Esophagus mucosa (tissue), 1 donor: ENCODE measurements around the gene PIP4K2A. TPM values are rescaled to one million over a fixed set of nuclear protein-coding genes. Genes with fewer than 3 reads are reported as not detected.

Experiments used
- ATAC-seq: fragments of 200-7000 bp; cut with Tn5 transposase; one replicate; pipeline ENCODE4 v1.9.1; 2020
- total RNA-seq: library from RNA; stranded (reverse); gene quantifications from one replicate; pipeline ENCODE4 v1.2.4, GENCODE V29; 2023
- donor health status: DM: yes; HTN: yes; CAD: no.

The PIP4K2A gene
- total RNA-seq, 1 donor from 2014 or later: 10.0 TPM

- ATAC-seq: no peak
These were observed 49.0 kb downstream of the PIP4K2A start for GRCh38 chr10:22665329-22665728.

- no peak for ATAC-seq
These were observed 51.5 kb downstream of the PIP4K2A start for GRCh38 chr10:22662733-22663330.

- ATAC-seq: no peak
These were observed 54.5 kb downstream of the PIP4K2A start for GRCh38 chr10:22659866-22660265.

DNA sequence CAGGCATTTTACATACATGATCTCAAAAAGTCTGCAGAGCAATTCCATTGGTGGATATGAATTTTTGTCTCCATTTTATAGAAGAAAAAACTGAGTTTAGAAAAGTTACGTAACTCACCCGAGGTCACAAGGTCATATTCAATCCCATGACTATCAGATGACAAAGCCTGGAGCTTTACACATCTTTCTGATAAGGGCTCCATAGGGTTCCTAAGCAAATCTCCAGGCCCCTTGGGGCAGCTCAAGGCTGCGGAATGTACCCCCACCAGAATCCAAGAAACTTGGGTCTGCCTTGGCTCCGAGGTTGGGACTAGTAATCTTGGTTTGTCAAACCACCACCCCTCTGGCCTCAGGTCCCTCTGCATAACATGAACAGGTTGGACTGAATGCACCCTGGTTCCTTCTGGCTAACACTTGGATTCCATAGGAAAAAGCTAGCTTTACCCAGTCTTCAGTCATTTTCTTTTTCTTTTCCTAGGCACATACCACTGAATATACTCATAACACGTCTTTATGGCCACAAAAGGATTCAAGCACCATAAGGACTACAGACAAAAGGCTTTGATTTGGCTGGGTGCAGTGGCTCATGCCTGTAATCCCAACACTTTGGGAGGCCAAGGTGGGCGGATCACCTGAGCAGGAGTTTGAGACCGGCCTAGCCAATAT is 55.5 kb downstream of the PIP4K2A start:
- no peak for ATAC-seq

DNA sequence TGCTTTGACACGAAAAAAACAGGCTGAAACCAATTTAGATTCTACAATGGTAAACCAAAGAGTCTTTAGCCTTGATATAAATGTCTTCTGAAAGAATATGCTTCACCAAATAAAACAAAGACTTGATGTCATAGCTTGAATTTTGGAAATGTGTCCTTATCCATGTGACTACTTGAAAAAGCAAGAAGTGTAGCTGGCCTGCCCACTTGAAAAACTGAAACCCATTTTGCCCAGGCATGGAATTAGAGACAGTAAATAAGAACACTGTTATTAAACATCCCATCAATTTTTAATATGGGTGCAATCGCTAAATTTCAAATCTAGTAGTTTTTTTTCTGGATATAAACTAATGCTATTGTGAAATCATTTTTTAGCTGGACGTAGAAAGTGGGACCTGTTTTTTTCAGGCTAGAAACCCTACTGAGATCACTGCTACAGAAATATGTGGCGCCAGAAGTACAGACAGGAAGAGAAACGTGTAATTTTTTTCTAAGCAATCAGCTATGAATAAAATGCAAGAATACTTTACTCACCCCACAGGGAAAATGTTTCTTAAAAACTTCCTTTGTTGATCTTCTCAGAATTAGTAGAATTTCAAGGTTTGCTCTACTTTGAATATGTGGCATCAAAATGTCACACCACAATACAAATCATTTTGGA is 56.7 kb downstream of the PIP4K2A start:
- ATAC-seq: no peak

DNA sequence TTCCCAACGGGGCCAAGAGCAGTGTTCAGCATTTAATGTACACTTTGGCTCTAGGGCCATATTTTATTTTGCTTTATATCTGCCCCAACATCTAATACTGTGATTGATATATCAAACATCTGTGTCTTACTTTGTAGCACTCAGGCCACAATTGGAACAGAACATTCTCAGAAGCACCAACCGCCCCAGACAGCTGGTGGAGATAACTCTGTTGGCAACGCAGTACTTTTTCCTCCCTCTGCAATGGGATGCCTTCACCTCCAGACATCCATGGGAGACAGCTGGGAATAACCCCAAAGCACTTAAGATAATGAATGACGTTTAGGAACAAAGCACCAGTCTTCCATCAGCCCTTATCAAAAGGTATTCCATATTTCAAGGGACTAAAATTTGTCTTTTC is 57.4 kb downstream of the PIP4K2A start:
- ATAC-seq: no peak

DNA sequence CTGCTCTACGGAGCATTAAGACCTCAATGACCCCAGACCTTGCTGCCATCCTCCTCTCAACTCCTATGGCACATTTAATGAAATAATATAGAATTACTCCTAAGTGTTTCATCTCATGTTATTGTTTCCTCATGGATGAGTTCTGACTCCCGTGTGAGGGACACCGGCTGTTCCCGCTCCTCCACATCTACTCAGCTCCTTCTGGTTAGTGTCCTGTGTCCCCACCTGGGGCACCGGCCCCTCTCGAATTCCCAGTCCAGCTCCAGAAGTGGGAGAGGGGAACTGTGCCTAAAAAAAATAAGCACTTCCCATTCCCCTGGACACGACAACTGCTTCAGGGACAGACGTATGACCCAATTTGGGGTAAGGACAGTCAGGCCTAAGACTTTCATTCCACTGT is 58.3 kb downstream of the PIP4K2A start:
- ATAC-seq: no peak

- peak; percentile 72 for ATAC-seq
These were observed 58.9 kb downstream of the PIP4K2A start for GRCh38 chr10:22655312-22655981.

DNA sequence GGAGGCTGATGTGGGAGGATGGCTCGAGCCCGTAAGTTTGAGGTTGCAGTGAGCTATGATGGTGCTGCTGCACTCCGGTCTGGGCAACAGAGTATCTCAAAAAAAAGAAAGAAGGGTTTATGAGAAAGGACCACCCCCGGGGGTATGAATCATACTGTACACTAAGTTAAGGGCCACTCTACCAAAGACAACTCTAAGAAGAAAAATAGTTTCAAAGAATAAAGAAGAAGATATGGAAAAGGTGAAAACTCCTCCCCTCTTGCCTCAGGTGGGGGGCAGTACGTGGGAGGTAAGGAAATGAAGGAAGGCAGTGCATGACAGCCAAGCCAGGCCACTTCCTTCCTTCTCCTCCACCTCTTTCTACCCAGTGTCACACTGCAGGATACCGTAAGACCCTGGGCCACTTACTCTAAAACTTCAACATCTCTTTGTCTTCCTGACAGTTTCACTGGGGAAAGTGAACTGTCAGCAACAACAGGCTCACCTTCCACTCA is 61.3 kb downstream of the PIP4K2A start:
- no peak for ATAC-seq

DNA sequence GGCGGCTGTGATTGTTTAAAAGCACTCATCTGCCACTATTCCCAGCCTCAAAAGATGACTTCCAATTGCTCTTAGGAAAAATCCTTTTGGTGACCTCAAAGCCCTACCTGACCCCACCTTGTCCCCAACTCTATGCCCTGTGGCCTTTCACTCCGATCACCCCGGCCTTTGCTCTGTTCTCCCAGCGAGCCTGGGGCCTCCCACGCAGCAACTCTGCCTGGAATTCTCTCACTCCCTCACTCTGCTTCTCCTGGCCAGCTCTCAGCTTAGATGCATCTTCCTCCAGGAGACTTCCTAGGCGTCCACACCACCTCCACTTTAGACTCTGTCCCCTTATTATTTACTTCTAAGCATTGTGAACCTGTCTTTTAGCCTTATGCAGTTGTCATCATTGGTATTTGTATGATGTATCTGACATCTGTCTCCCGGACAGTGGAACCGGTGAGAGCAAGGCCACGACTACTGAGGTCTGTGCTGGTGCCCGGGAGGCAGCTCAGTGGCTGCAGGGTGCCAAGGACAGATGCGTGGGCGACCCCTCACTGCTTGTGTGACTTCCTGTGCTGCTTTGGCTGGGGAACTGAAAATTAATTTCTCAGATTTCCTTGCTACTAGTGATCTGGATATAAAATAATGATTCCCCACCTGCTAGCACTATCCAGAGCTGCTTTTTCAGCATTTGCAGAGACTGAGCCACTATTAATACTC is 63.0 kb downstream of the PIP4K2A start:
- ATAC-seq: no peak

DNA sequence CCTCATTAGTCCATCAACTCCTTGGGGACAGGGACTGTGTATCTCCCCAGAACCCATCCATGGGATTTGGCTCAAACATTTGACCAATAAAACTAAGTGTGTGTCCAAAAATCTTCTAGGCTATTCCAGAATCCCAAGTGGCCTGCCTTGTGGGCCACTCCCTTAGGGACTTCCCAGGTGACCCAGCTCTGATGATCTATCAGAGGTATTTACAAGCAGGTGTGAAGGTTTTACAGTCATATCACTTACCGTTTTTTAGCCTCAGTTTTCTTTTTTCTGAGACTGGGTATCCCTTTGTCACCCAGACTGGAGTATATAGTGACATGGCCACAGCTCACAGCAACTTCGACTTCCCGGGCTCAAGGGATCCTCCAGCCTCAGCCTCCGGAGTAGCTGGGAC is 64.4 kb downstream of the PIP4K2A start:
- ATAC-seq: no peak

DNA sequence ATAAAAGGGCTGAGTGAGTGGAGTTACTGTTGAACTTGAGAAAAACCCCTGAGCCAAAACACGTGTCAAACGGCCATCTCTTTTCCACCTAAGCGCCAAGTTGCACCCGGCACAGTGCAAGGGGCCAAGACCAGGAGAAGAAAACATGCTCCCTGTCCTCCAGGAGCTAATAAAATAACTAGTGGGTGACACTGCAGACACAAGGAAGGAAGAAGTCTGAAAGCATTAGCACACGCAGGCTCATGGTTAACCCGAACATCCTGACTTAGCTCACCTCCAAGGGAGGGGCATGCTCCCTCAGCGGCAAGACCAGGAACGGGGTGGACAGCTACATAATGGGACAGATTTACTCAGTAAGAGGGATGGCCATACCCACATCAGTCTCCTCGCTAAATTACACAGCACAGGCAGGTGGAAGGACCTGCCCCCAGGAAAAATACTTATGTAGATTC is 65.0 kb downstream of the PIP4K2A start:
- ATAC-seq: no peak

DNA sequence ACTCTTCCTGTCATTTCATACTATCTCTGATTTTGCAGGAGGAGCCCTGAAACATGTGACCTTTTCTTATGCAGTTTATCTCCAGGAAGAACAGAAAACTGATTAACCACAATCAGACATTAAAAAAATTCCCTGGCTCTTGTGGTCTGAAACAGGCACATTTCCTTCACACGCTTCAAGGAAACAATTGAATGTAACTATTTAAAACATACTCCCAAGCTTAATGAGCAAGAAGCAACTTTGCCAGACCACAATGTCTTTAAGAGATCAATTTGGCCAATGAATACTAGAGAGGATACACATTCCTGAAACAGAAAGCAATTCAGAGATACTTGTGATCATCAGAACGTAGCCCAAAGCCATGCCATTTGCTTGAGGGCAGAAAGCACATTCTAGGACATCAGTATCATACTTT is 65.8 kb downstream of the PIP4K2A start:
- ATAC-seq: no peak

- ATAC-seq: no peak
These were observed 67.1 kb downstream of the PIP4K2A start for GRCh38 chr10:22647244-22647643.

DNA sequence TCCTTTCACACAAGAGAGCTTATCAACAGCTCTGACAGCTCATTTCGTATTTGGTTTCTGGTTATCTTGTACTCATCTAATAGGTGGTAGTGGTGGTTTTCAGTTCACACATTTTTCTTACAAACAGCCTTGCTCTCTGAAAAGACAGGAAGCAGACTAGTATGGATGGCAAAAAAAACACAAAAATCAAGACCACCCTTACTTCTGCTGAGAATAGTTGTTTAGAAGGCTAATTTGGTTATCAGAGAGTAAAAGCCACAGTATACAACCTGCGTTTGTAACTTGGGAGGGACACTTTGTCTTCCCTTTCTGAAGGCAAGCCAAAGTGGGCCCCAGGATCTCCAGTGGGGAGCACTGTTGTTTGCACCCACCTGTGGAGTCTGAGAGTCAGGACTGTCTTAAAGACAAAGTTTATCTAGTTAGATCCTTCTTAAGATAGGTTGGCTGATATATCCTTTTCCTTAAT is 68.0 kb downstream of the PIP4K2A start:
- ATAC-seq: no peak

GRCh38 chr10:22644222-22644621 is 70.2 kb downstream of the PIP4K2A start:
- ATAC-seq: no peak

GRCh38 chr10:22643775-22644174 is 70.6 kb downstream of the PIP4K2A start:
- ATAC-seq: no peak

- no peak for ATAC-seq
These were observed 71.3 kb downstream of the PIP4K2A start for GRCh38 chr10:22643116-22643515.

GRCh38 chr10:22641743-22642142 is 72.6 kb downstream of the PIP4K2A start:
- no peak for ATAC-seq

DNA sequence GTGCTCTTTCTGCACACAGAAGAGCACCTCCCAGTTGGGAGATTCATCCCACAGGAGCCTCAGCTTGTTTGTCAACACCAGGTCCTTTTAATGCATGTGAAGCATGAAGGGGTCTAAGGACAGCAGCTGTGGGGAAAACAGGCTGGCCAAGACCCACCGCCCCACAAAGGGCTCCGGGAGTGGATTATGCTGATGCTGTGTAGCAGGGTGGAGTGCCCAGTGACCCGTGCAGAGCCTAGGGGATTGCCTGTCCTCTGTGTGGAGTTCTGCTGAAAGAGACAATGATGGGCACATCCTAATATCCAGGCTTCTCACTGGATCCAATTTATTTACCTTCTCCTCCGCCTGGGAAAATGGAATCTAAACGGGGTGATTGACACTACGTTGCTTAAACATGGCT is 74.0 kb downstream of the PIP4K2A start:
- no peak for ATAC-seq

DNA sequence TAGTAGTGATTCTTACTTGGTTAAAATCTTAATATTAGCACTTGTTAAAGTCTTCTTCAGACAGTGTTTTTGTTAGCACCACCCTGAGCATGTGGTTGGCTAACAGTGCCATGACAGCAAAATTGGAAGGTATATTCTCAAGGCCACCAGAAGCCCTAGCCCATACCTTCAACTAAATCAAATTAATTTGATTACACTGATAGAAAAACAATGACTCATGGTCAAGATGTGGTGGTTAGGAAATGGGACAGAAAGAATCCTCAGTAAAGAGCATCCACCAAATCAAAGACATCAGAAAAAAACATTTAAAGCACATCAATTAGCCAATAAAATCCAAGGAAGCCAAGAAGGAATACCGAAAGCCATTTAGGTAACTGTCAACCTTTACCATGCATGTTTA is 75.5 kb downstream of the PIP4K2A start:
- no peak for ATAC-seq

DNA sequence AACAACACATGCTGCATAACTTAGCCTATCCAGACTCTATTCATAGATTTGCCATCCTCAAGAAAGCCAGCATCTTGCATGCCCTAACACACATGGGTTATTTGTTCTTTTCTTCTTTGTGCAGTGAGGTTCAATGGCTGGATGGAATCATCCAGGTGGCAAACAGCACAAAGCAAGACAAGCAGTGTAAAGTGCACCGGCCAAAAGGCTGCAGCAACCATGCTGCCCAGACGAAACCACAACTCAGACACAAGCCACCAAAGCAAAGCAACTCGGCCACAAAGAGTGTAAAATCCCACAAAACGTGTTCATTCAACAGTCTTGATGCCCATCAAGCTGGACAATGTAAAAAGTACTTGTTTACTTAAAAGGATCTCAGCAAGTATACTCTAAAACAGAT is 76.9 kb downstream of the PIP4K2A start:
- ATAC-seq: no peak

DNA sequence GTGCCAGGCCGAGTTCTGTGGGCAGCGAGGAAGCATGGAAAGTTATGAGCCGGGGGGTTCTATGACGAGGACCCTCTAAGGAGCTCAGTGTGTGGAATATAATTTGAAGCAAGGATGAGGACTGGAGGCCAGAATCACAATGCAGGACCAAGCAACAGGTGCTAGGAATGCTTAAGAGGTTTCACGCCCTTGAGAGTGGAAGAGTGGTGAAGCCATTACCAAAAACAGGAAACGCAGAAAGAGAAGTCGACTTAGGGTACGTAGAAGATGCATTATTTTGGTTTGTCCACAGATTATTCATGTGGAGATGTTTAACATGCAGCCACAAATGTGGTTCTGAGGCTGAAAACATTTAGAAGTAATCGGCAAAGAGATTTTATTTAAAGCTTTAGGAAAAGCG is 78.7 kb downstream of the PIP4K2A start:
- no peak for ATAC-seq
